Astrocyte of the hippocampus (primary cell): Measurements from ENCODE around the gene CNTN4.
"Not testable (repeated sequence)": the region's sequence is repeated elsewhere in the genome, so short reads cannot be mapped to it uniquely, and the experiment has no call there.

Source experiments
- DNase-seq: peaks from one replicate; pipeline ENCODE4 v3.0.0; 2011; ENCODE audit warnings: low read depth, low spot score

The CNTN4 gene

DNA sequence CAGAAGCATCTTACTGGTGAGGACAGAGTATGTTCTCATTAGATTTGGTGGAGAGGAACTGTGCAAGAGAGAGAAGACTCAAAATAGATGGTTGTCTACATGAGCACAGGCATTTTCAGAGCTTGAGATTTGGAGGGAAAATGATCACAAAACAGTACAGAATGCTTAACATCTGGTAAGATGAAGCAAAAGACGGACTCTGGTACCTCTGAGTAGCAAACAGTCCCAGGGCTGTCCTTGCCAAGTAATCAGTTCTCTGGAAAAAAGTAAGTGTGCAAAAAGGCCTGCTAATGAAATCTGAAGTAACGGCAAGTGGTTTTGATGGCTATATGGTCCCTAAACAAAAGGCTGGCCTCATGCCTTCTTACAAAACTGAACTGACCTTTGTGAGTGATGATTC, 414.2 kb downstream of the CNTN4 start:
- no peak for DNase-seq

DNA sequence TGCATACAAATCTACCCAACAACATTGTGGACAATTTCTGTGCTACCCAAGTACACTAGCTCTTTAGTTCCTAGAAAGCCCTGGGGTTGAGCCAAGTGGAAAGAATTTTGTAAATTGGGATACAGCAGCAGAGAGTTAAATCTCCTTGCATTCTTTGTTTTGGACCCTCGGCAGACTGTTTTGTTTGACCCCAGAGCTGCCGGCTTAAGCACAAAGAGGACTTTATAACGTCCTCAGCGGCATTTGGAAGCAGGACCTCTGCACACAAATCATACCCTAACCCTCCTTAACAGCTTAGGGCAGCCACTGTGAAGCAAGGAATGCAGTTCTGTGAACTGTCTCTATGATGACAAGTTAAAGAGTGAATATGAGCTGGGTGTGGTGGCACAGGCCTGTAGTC, 415.3 kb downstream of the CNTN4 start:
- DNase-seq = no peak

DNA sequence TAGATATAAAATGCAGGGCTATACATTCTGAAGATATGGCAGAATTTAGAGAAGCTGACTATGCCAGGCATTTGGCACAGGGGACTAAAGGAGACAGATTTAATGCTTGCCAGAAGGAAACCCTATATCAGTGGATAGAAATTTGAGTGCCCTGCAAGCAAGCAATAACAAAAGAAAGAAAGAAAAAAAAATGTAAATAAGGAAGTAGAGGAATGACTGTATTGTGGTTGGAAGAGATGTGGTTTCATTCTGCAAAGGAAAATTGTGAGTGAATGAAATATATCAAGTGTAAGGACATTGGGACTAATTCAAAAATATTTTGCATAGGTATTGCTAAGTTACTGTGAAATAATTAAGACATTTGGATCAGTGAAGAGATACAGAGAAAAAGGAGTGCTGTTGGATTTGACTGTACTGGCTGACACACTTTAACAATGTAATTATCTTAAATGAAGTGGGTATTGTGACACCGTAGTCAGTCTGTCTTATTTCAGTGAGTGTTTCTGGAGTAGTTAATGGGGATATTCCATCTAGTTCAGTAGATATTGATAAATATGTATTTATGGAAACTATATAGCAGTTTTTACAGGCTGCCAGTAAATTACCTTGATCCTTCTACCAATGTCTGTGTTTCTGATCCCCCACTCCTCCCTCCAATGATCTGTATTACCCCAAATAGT, 418.2 kb downstream of the CNTN4 start:
- no peak for DNase-seq

DNA sequence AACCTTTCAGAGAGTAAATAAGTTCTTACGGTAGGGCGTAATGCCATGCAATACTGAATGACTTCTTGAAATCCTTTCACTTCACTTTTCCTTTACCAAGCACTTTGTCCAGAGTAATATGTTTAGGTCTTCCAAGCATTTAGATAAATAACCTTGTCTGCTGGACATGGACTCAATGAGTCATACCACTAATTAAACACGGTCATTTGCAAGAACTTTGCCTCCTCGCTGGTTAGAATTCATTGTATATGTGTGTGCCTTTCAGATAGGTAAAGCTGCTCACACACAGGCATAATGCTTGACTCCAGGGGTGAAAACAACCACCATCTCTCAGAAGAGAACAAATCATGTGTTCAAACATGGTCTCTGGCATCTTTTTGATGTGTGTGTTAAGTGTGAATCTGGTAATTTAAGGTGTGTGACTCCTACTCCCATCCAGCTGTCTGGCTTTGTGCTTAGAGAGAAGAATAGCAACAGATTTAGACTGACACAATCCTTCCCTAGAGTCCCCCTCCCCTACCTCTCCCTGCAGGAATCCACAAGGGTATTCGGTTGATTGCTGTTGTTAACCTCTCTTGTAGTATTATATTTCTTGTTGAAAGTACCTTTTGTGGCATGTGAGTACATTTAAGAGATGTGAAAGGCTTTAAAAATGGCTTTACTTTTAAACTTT, 419.0 kb downstream of the CNTN4 start:
- DNase-seq = no peak

DNA sequence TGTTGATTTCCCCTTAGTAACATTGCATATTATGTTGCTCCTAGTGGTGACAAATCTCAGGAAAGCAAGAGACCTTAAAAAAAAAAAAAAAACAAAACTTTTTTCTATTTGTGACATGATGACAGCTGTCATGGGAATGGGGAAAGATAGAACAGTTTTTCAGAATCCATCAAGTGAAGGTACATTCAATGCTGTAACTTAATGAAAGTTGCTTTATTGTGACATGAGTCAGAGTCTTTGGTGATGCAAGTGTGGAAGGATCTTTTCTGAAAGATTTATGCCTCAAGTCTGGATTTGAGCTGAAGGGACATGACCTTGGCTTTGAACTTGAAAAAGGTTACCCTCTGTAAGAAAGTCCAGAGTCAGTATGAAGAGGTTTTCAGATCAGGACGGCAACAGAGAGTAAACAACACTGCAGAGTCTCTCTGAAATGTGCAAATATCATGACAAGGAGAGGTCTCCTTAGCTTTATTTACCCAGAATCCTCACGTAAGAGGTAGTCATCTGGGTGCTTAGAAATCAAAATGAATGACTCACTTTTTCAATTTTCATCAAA, 424.7 kb downstream of the CNTN4 start:
- no peak for DNase-seq

DNA sequence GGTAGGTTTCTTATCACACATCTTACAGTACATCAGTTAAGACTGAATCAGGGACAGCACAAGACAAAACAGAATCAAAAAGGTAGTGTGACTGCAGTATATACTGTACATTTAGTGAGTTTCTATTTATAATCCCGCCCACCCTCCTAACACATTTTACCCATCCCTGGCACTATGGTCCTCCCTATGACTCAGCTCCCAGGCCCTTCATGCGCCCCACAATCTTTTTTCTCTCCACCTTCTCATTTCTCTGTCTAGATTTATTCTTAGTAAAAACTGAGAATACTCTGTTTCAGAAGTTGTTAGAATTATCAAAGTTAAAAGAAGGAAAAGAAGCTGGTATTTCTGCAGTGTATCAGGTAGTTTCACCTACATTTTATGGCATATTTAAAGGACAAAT, 427.3 kb downstream of the CNTN4 start:
- DNase-seq = no peak

DNA sequence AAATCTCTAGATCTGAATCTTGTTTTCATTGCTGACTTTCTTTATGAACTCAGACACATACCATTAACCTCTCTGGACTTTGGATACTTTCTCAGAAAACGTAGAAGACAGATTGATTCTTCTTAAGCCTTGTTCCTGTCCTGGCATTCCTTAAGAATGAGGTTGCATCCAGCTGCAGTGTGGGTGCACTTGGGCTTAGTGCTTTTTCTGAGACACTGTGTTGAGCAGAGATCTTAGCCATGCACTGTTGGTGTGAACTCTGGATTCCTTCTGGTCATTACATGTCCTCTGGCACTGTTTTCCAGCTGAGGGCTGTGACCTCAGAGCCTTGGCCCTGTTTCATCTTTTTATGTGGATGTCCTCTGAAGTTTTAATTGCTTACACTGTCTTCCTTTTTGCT, 428.3 kb downstream of the CNTN4 start:
- DNase-seq = no peak

- not testable (repeated sequence) for DNase-seq
These were observed 428.7 kb downstream of the CNTN4 start for GRCh38 chr3:2527328-2527727.

GRCh38 chr3:2534767-2535166, 436.1 kb downstream of the CNTN4 start:
- not testable (repeated sequence) for DNase-seq

DNA sequence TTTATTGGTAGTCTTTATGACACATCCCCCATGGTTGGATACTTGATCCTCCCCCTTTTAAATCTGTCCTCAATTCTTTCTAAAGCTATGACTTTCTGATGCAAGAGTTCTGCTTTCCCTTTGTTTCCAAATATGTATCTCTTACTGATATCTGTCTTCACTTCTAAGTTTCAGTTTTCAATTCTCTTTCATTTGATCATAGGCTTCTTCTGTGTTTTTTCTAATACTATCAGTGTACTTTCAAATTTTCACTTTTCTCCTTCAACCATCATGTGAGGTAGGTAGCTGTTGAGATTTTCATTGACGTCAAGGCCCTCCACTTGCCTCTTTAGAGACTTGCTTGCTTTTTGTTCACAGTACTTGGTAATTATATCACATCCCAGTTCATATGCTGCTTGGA, 436.5 kb downstream of the CNTN4 start:
- DNase-seq = no peak

DNA sequence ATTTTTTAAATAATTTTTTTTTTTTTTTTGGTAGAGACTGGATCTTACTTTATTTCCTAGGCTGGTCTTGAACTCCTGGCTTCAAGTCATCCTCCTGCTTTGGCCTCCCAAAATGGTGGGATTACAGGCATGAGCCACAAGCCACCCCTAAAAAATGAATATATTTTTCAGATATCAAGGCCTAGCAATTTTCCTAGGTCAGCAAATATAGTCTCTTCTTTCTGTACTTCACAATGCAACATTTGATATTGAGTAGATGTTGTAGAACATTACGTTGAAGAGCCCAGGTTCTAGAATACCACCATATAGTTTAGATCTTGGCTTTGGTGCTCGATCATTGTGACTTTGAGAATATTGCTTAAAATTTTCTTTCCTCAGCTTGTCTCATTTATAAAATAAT, 437.9 kb downstream of the CNTN4 start:
- no peak for DNase-seq

DNA sequence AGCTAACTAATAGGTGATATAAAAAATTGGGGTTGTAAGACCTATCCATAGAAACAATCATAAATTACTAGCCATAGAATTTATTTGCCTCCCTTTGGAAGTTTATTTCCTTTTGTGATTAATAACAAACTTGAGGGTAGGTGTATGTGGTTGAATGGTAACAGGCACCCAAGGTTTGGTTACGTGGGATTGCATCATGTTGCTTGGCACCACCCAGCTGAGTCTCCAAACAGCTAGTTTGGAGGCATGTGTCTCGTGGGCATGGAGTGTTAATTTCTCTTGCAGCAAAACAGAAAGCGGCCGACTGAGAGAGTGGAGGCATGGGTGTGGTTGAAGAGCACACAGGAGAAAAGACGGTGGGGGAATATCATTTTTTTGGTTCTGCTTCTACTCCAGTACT, 441.4 kb downstream of the CNTN4 start:
- no peak for DNase-seq

GRCh38 chr3:2543247-2543646, 444.6 kb downstream of the CNTN4 start:
- no peak for DNase-seq

- DNase-seq = no peak
These were observed 445.5 kb downstream of the CNTN4 start for GRCh38 chr3:2544212-2544611.

DNA sequence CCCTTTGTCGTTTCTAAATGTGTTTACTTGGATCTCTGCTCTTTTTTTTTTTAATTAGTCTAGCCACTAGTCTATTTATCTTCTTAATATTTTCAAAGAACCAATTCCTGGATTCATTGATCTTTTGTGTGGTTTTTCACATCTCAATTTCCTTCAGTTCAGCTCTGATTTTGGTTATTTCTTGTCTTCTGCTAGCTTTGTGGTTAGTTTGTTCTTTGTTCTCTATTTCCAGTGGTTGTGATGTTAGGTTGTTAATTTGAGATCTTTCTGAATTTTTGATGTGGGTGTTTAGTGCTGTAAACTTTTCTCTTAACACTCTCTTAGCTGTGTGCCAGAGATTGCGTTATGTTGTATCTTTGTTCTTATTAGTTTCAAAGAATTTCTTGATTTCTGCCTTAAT, 446.1 kb downstream of the CNTN4 start:
- DNase-seq = no peak

DNA sequence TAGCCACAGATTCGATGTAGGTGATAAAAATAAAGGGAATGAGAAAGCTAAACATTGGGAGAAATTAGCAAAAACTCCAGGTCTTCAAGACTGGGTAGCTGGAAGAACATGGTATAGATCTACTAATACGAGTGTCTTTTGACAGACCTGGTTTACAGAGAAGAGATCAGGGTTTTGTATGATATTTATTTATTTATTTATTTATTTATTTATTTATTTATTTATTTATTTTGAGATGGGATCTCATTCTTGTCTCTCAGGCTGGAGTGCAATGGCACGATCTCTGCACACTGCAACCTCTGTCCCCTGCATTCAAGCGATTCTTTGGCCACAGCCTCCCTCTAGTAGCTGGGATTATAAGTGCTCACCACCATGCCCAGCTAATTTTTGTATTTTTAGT, 448.4 kb downstream of the CNTN4 start:
- no peak for DNase-seq

DNA sequence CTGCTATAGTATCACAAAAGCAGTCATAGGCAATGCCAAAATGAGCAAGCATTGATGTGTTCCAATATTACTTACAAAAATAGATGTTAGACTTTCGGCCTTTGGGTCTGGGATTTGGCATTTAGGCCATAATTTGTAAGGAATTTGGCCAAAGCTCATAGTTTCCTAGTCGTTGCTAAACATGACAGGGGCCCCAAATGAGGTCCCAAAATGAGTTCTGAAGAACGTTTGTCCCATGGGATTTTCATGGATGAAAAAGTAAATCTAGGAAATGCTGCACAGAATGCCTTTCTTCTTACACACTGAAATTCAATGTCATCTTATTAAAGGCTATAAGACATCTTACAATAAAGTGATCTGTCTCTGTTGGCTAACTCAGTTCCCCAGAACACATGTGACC, 456.0 kb downstream of the CNTN4 start:
- no peak for DNase-seq

- DNase-seq = no peak
These were observed 460.1 kb downstream of the CNTN4 start for GRCh38 chr3:2558796-2559195.

DNA sequence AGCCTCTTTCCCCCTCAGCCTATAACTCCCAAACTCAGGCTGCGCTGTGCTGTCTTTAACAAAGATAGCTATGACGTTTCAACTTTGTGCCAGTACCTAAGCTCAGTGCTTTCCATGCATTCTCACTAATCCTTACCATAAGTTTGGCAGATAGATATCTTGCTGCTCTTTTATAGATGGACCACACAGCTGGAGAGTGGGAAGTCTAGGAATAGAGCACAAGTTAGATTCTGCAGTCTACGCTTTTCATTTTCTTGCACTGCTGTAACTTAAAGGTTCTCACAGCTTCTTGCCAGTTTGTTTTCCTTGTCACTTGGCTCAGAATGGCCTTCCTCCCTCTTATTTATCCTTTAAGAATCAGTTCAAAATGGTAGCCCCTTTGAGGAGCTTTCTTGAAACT, 468.8 kb downstream of the CNTN4 start:
- no peak for DNase-seq

- peak; percentile 0 for DNase-seq
These were observed 469.5 kb downstream of the CNTN4 start for GRCh38 chr3:2568156-2568555.

- no peak for DNase-seq
These were observed 470.3 kb downstream of the CNTN4 start for GRCh38 chr3:2568929-2569328.

- no peak for DNase-seq
These were observed 478.9 kb downstream of the CNTN4 start for GRCh38 chr3:2577571-2577970.

GRCh38 chr3:2578560-2578959, 479.9 kb downstream of the CNTN4 start:
- DNase-seq = no peak
